SIG-M5 (cell line): Measurements from ENCODE around the gene TPT1.
"Not testable (repeated sequence)": the region's sequence is repeated elsewhere in the genome, so short reads cannot be mapped to it uniquely, and the experiment has no call there.

ENCODE experiments used
- DNase-seq: peaks from one replicate; lab custom pipeline; 2025; lab: John Stamatoyannopoulos, UW

Gene TPT1

DNA sequence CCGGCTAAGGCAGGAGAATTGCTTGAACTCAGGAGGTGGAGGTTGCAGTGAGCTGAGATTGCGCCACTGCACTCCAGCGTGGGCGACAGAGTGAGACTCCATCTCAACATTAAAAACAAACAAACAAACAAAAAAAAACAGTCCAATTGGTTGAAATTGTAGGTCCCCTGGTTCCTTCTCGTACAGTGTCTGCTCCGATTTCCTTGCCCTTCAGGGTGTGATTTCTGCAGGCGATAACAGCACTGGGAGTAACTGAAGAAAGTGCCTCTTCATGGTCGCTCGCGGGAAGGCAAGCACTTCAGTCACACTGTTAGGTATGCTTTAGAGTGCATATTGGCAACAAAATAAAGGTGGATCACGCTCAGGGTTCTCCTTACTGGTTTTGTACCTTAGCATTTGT is 39.7 kb downstream of the TPT1 start:
- no peak for DNase-seq

DNA sequence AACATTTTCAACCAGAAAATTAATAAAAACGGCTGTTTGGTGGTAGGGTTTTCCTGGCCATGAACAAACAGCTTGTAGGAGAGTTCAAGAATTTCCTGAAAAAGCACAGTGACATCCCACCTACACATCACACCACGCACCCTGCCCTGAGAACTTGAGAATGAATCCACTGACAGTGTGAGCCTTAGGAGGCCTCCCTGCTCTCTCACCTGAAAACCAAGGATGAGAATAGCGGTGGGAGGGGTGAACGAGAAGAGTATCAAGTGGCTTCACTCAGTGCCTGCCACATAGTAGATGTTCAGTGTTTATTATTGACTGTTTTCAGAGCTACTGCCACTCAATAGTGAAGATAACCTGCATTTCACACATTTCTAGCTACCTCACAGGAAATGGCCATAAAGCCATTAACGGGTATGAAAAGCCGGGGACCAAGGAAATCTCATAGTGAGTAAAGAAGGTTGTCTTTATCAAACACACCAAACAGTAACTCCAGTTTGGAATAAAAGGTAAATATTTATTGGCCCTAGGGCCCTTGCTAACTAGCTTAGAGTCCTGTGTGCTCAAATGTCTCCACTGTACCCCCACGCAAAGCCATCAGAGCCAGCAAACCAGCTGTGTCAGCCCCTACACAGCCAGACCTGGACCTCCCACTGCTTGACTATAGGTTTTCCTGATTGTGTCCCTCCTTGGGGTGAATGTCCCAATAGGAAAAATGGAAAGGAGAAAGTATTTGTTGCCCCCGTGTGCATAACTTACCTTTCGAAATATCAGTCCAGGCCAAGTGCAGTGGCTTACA is 40.6 kb downstream of the TPT1 start:
- DNase-seq: no peak

DNA sequence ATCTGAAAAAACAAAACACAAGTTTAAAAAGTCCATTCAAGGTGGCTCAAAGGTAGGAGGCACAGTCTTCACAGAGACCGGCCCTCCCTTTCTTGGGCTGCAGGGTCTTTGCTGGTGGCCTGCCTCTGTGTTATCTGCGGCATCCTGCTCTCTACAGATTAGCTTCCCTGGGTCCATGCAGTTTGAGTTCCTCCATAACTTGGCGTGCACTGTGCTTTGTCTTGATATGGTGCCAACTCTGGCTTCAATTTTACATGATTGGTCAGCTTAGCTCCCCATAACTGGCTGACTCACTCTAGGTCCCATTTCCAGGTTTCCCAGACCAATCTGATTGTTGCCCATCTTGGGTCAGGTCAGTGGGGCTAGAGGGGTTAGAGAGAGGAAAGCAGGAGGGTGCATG is 41.8 kb downstream of the TPT1 start:
- no peak for DNase-seq

DNA sequence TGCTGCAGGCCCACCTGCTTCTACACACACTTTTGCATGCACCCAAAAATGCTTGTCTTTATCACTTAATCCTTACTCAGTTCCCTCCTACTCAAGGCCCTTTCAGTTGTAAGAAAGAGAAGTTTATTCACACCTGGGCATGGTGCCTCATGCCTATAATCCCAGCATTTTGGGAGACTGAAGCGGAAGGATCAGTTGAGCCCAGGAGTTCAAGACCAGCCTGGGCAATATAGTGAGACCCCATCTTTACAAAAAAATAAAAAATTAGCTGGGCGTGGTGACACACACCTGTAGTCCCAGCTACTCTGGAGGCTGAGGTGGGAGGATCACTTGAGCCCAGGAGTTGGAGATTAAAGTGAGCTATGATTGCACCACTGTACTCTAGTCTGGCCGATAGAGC is 42.4 kb downstream of the TPT1 start:
- not testable (repeated sequence) for DNase-seq

DNA sequence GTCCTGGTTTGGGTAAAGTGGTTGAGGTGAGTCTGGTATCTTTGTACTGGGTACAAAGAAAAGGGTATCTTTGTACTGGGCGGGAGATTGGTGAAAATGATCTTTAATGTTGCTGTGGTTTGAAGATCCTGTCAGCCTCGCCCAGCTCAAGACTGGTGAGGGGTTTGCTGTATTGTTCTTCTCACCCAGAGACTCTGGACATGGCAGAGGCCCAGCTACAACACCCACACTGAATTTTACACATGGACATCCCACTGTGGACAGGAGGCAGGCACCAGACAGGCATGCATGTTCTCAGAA is 42.8 kb downstream of the TPT1 start:
- no peak for DNase-seq

DNA sequence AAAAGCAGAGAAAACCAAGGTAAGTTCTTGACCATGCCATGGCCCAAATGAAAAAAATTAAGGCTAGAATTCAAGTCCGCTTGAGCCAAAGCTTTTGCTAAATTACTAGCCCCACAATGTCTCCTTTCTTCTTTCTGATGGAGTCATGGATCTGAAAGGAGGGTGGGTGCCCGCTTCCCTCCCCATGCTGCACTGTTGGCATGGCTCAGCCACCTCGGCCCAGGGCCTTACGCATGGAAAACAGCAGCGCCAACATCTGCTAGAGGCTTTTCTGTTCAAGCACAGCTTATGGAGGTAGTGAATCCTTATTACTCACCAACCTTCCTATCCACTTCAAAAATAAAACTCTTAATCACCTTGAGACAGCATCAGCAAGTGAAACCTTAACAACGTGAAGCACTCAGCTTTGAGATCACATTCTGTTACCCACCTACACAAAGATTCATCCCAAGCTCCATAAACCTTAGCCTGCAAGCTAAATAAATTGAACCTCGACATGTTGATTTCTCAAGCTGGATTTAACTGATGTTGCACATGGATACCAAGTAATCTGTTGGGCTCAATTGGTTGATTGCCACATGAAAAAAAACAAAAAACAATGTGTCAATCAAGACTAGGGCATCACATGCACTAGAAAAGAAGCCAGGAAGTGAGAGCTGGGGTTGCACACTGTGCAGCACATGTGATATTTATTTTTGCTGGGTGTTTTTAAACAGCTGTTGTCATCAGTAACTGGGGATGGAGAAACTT is 43.4 kb downstream of the TPT1 start:
- DNase-seq: no peak

DNA sequence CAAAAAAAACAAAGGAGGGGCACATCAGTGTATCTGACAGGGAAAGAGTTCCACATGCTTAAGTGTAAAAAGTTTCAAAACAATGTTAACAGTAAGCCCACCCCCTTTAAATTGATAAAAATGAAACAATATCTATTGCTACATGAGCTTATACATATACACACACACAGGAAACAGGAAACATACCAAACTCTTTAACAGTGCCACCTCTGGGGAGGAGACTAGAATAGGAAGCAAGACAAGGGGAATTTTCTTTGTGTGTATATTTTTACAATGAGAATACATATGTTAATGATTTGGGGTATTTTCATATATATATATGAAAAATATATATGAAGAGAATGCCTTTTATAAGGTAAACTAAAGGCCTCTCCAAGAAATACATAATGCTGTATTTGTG is 44.7 kb downstream of the TPT1 start:
- no peak for DNase-seq

DNA sequence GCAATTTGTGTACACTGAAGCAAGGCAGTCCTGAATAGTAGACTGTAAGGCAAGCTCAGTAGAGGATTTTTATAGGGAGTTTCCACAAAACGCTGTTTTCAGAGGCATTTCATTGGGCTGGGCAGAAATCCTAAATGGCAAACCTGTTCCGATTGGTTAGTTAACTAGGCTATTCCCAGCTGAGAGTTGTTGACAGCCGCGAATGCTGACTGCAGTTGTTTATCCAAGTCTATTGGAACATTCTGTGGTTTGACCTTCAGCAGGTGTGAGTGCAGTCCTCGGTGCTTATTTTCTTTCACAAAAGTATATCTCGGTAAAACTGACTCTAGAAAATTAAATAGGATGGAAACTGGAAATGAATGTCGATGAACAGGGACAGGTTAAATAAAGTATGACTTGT is 45.4 kb downstream of the TPT1 start:
- no peak for DNase-seq

DNA sequence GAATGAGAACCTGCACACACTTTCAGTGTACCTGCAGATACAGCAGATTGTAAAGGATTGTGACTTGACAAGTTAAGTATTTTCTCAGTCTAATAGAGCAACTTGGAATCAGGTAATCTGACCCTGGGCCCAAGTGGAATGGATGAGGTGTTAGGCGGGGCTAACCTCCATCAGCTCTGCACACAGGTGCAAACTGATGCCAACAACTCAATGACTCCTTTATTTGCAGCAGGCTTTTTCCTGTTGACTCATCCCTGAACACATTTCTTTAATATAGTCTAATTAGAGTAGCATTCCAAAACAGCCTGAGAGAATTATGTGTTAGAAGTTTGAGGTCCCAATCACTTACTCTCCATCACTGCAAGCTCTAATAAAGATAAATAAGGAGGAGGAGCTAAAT is 48.8 kb downstream of the TPT1 start:
- DNase-seq: no peak

DNA sequence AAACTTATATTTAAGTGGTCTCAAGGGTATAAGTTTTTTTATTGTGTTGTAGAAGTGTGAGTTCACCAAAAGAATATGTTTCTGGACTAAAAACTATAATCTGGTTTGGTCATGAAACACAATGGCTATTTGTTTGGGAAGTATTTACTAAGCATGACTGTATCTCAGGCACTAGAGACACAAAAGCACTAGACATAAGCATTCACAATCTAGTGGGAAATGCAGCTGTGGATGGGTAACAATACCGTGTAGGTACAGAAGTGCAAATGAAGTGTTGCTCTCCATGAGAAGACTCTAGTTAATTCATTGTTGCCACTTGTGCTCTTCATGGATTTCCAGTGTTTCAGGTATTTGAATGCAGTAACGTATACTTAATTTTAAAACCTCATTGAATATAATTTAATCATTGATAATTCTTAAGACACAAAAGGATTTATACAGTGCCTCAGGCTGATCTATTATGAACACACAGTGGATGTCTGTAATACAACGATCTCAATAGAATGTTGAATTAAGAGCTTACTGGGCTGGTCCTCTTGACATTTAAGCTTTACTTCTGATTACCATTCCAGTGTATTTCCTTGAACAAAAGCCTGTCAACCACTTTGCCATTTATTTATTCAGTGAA is 50.9 kb downstream of the TPT1 start:
- no peak for DNase-seq
